Astrocyte of the hippocampus (primary cell): ENCODE measurements around the gene LAIR1.
"Not testable (repeated sequence)": the region's sequence is repeated elsewhere in the genome, so short reads cannot be mapped to it uniquely, and the experiment has no call there.

Source experiments
- DNase-seq: peaks from one replicate; pipeline ENCODE4 v3.0.0; 2011; ENCODE audit warnings: low read depth, low spot score

LAIR1 gene, protein sequence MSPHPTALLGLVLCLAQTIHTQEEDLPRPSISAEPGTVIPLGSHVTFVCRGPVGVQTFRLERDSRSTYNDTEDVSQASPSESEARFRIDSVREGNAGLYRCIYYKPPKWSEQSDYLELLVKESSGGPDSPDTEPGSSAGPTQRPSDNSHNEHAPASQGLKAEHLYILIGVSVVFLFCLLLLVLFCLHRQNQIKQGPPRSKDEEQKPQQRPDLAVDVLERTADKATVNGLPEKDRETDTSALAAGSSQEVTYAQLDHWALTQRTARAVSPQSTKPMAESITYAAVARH

DNA sequence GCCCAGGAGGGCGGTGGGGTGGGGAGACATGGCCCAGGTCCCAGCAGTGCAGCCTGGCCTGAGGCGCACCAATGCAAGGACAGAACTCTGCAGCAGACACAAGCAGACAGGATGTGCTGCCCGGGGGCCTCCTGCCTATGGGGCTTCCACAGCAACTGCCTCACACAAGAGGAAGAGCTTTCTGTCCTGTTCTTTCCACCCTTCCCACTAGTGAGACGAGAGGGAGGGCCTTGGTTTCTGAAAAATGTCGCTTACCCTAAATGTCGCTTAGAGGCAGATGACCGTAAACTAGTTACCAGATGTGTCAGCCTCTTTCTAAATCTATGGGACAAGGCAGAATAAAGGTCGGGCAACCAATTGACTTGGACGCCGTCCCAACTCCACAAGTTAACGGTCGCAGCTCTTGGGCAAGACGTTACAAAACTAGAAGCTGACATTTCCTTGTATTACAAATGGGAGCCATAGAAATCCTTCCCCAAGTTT lies at the start of gene LAIR1:
LAIR1 (minus strand) TSS at position 157 of the 483 bp plus-strand sequence; CDS start at position 30, 127 bp downstream.
- DNase-seq: no peak

DNA sequence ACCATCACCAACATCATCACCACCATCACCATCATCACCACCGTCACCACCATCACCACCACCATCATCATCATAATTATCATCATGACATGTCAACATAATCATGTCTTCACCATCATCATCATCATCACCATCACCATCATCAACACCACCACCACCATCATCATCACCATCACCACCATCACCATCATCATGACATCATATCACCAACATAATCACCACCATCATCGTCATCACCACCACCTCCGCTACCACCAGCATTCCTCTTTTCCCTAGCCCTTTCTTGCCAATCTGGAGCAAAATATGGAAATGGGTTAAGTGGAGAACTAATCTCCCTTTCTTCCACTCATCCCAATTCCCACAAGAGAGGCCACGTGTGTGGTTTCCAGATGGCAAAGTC lies 49.4 kb upstream of the LAIR1 start:
- DNase-seq: no peak

DNA sequence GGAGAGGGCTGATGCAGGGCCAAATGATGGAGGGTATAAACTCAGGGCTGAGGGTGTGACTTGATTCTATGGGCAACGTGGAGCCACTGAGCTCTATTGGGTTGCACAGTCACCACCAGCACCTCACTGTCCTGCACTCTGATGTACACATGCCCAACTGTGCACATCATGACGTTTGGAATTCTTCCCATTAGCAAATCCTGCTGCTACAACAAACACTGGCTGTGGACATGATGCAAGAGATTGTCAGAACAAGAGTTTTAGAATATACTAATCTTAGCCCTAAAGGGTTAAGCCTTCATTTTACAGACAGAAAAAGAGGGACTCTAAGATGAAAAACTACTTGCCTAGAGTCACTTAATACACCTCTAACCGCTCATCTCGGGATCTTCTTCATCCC lies 48.1 kb upstream of the LAIR1 start:
- DNase-seq: no peak

DNA sequence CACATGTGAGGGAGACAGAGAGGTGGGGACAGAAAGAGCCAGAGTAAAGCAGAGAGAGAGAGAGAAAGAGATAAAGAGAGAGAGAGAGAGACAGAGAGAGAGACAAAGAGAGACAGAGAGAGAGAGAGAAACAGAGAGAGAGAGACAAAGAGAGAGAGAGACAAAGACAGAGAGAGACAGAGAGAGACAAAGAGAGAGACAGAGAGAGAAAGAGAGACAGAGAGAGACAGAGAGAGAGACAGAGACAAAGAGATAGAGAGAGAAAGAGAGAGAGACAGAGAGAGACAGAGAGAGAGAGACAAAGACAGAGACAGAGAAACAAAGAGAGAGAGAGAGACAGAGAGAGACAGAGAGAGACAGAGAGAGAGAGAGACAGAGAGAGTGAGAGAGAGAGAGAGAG lies 46.3 kb upstream of the LAIR1 start:
- DNase-seq: no peak

DNA sequence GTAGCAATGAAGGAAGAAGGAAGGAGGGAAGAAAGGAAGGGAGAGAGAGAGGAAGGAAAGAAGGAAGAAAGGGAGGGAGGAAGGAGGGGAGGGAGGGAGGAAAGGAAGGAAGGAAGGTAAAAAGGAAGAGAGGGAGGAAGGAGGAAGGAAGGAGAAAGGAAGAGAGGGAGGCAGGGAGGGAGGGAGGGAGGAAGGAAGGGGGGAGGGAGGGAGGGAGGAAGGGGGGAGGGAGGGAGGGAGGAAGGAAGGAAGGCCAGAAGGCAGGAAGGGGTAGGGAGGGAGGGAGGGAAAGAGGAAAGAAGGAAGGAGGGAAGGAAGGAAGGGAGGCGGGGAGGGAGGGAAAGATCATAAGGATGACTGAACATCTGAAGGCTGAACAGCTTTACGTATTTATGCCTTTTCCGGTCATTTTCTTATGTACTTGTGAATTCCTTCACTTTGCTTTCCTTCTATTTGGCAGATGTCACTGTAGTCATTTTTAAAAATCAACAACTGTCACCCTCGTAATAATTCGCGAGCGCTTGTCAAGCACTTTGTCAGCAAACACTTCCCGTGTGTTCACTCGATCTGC lies 43.8 kb upstream of the LAIR1 start:
- no peak for DNase-seq

DNA sequence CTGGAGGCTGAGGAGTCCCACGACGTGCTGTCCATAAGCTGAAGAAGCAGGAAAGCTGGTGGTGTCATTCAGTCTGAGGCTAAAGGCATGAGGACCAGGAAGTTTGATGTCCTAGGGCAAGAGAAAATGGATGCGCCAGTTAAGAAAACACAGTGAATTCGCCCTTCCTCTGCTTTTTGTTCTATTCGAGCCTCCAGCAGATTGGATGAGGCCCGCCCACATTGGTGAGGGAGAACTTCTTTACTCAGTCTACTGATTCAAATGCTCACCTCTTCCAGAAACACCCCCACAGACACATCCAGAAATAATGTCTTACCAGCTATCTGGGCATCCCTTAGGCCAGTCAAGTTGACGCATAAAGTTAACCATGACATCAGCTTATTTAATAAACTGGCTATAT lies 43.0 kb upstream of the LAIR1 start:
- no peak for DNase-seq

DNA sequence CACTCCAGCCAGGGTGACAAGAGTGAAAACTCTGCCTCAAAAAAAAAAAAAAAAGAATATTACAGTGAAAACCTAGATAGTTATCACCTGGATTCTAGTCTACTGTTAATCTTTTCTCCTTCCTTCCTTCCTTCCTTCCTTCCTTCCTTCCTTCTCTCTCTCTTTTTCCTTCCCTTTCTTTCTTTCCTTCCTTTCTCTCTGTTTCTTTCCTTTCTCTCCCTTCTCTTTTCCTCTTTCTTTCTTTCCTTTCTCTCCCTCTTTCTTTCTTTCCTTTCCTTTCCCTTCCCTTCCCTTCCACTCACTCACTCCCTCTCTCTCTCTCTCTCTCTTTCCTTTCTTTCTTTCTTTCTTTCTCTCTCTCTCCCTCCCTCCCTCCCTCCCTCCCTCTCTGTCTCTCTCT lies 40.9 kb upstream of the LAIR1 start:
- no peak for DNase-seq

DNA sequence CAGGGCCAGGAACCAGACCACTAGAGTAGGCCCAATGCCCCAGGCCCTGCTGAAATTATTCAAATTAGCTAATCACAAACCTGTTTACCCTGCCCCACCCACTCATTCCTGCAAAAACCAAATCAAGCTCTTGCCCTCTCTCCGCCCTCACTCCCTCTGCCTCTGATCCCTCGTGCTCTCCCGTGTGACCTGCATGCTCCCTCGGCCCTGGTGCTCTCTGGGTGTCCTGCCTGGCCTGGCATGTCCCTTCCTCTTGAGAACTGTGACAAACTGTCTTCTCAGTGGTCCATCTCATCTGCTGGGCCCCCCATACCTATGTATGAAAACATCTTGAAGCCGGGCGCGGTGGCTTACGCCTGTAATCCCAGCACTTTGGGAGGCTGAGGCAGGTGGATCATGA lies 38.3 kb upstream of the LAIR1 start:
- DNase-seq: no peak

DNA sequence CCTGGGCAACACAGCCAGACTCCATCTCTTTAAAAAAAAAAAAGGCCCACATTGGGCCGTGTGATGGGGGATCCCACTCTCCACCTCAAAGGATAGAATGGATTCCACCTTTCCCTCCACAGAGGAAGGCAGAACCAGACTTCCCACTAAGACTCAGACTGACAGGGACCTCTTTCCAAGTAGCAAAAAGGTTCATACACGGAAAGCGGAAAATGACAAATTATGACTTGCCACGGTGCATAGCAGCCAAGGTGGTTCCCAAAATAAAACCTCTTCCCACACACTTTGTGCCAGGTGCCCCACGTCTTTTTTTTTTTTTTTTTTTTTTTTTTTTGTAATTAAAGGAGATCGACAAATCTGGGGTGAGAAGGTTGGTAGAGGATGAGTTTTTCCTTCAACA lies 36.2 kb upstream of the LAIR1 start:
- DNase-seq: no peak

DNA sequence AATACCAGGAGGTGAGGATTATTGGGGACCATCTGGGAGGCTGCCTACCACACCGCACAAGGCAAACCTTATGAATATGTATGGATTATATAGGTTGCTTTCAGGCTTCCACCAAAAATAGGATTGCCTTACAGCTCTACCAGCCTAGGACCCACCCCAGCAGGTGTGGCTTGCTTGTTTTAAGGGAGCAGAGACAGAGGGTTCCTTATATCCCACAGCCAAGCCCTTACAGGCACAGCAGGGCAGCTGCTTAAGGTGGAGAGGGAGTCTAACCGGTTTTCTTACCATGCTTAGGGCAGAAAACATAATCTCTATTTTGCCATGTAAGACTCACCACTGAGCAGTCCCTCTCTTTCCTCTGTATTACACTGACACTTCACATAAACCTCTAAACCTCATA lies 34.5 kb upstream of the LAIR1 start:
- DNase-seq: no peak

DNA sequence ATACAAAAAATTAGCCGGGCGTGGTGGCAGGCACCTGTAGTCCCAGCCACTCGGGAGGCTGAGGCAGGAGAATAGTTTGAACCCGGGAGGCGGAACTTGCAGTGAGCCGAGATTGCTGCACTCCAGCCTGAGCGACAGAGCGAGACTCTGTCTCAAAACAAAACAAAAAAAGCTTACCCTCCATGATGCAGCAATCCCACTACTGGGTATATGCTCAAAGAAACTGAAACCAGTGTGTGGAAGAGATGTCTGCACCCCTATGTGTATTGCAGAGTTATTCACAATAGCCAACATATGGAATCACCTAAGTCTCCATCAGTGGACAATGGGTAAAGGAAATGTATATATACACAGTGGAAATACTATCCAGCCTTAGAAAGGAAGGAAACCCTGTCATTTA lies 31.0 kb upstream of the LAIR1 start:
- no peak for DNase-seq

DNA sequence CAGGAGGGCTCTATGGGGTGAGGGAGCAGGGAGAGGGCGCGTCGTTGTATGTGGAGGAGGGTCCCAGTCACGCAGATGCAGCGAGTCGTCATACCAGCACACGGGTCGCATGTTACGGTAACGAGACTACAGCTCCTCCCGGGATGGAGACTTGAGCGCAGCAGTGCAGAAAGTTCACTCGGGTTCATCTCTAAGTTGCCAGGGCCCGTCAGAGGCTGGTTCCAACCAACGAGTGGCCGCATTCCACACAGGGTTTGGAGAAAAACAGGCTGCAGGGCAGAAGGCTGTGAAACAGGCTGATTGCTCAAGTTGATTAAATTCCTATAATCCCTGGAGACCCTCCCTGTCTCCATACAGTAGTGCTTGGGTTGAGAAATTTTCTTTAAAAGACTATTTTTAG lies 28.6 kb upstream of the LAIR1 start:
- no peak for DNase-seq

DNA sequence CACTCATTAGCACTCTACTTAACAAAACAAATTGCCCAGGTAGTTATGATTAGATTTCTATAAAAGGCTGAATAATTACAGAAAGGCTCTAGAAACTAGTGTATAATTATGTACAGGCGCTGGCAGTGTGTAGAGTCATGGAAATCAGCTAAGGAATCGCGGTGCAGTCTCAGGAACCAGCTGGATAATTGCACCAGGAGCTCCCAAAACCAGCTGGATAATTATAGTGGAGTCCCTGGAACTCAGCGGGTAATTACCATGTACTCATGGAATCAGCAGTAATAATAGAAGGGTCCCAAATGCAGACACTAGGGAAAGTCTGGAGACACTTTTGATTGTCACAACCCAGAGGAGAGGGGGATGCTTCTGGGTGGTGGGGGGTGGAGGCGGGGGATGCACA lies 27.4 kb upstream of the LAIR1 start:
- no peak for DNase-seq

DNA sequence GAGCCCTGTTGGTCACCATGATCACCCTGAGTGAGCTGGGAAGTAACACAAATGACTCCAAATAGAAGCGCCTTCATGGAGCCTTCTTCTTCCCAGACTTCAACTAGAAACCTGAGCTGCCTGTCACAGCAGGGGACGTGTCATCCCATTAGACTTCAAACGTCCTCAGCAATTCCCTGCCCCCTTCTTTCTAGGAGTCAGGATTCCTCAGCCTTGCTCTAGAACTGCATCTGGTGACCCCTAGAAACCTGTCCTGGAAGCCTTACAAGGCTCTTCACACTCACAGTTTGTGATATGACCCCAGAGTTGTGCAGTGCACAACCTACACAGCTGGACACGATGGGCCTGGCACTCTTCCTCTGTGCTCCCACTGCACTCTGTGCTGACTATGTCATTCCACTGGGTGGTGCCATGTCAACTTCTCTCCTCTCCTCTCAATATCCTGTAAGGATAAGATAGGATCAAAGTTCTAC lies 26.9 kb upstream of the LAIR1 start:
- no peak for DNase-seq

DNA sequence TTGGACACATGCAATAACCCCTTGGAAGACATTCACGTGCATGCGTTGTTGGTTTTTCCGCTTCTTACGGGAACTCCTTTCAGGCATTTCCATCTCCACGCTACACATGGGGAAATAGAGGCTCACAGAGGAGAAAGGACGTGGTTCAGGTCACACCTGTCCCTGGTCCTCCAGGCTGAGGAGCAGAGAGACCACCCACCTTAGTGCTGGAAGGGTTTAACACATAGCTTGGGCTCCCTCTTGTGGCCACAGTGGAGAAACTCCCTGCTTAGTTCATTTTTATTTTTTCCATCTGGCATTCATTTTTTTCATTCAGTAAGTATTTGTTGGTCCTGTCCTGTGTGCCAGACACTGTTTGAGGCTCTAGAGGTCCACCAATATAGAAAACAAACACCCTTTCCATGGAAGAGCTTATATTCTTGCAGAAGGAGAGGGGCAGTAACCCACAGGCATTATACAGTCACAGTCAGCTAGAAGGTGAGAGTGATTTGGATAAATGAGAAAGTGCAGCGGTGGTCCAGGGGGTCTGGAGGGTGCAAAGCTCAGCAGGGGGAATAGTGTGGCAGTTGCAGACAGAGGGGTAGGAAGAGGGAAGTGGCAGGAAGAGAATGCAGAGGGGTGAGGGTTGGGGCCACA lies 26.3 kb upstream of the LAIR1 start:
- DNase-seq: peak; percentile 72

DNA sequence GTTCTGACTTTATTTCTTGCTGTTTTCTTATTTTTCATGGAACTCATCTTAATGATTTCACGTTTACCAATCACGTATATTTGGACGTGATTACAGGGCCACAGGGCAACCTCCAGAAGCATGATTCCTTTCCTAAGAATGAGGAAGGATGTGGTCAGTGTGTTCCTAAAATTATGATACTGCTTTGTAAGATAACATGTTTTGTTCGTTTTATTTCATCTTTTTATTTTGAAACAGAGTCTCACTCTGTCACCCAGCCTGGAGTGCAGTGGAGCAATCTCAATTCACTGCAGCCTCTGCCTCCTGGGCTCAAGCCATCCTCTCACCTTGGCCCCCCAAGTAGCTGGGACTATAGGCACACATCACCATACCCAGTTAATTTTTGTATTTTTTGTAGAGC lies 24.8 kb upstream of the LAIR1 start:
- DNase-seq: no peak

DNA sequence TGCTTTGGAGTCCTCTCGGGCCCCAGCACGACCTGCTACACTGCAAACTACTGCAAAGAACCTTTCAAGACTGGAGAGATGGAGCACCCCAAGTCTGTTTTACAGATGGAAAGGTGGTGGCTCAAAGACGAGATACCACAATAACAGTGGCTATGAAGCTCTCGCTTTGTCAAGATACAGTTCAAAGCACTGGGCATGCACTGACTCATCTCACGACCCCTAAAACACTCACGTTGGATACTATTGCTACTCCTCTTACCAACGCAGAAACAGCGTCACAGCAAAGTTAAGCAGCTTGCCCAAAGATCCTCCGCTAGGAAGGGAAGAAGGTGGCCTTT lies 24.0 kb upstream of the LAIR1 start:
- DNase-seq: no peak

DNA sequence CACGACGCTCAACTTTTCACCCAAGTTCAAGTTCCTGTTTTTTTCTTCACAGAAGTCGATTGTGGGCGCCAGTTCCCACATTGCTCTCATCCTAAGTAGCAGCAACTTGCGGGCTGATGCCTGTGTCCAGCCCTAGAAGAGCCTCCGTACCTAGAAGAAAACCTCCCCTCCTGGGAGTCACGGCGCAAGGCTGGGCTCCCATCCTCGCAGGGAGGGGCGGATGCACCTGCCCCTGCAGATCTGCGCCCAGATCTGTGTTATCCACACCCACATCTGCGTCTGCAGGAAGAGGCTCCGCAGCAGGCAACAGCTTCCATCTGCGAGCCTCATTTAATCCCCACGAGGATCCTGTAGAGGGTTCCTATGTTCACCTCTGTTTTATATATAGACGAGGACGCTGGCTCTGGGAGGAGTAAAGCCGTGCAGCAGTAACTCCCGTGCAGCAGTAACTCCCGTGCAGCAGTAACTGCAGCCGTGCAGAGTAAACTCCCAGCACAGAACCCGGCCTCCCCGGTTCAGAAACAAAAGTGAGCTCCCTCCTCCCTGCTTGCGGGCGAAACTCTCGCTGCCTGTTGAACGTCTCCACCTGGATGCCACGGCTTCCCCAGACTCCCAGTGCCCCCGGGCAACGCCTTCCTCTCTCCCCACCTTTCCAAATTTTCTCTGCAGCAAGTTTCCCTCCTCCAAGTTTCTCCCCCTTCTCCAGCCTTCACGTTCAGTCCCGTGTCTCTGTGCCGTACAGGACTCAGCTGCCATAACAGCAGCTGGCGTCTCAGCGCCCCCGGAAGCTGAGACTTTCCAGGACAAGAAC lies 23.5 kb upstream of the LAIR1 start:
- peak; percentile 13 for DNase-seq

DNA sequence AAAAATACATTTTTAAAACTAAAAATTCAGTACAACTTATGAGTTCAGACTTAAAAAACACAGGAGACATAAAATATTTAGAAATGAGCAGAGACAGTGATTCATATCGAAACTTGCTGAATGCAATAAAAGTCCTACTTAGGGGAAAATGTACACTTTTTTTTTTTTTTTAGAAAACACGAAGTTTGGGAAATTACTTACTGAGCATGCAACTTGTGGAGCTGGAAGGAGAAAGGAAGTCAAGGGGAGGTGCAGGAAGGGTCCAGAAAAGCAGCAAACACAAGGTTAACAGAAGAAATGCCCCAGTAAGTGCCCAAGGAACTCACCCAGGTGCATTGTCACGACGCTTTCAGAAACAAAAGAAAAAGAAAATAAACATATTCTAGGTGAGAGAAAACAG lies 18.6 kb upstream of the LAIR1 start:
- no peak for DNase-seq

DNA sequence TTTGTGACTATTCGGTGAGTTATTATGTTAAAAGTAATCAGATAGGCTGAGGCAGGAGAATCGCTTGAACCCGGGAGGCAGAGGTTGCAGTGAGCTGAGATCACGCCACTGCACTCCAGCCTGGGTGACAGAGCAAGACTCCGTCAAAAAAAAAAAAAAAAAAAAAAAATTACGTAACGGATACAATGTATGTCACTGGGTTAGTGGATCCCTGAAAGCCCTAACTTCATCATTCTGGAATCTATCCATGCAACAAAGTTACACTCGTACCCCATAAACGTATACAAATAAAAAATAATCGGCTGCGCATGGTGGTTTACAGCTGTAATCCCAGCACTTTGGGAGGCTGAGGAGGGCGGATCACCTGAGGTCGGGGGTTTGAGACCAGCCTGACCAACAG lies 17.3 kb upstream of the LAIR1 start:
- not testable (repeated sequence) for DNase-seq

DNA sequence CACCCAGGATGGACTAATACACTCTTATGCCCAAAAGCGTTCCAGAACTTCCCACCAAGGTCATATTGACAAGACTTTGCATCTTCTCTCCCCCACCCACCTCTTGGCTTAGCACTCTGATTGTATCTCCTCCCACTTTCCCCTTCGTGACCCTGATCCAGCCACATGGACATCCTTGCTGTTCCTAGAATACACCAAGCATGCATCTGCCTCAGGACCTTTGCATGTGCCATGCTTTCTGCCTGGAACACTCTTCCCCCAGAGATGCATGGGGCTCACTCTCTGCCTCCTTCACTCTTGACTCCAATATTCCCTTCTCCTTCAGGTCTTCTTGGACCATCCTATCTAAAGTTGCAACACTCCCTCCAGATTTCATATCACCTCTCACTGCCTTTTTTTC lies 16.2 kb upstream of the LAIR1 start:
- DNase-seq: no peak

DNA sequence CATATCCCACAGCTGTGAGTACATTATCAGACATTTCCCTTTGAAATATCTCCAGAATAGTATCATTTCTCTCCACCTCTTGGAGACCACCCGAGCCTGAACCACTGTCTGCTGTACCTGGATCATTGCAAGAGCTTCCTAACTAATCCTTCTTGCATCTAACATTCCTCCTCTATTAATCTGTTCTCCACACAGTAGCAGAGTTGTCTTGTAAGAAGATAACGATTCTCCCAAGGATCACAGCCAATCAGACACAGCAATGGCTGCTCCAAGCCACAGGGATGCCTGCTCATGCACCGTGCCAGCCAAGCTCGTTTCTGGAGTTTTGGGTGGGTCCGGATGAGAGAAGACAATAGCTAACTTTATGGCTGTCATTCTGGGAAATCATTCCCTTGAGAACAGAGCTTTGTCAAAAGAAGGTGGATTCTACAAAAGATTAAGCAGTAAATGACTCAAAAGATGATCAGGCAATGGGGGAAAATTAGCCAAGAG lies 14.5 kb upstream of the LAIR1 start:
- no peak for DNase-seq
